OCI-LY3 (cell line): Measurements from ENCODE around the gene MED31.

Experiments used
- H2AFZ ChIP-seq: fragments of 200-600, 300-600 bp; shearing (Covaris generic); 2 replicates; pipeline ENCODE4 v1.6.0; 2014; ENCODE audit warnings: antibody characterized with exemption, low read depth, low read length
- H3K27ac ChIP-seq: fragments of 200-600, 300-600 bp; sonication (generic); 2 replicates; pipeline ENCODE4 v1.5.1; 2014; ENCODE audit warnings: mild to moderate bottlenecking, low read length, moderate library complexity, mixed read lengths
- H3K27me3 ChIP-seq: fragments of 200-600, 300-600 bp; sonication (generic); 2 replicates; pipeline ENCODE4 v1.6.1; 2014; ENCODE audit warnings: low read depth, low read length, mixed read lengths
- H3K36me3 ChIP-seq: fragments of 200-600, 300-600 bp; sonication (generic); replicated peaks from 2 replicates; pipeline ENCODE3; 2014; ENCODE audit warnings: low read depth, low read length, mixed read lengths
- H3K4me1 ChIP-seq: fragments of 300-600, 200-600 bp; sonication (generic); 2 replicates; pipeline ENCODE4 v1.6.1; 2014; ENCODE audit warnings: low read length, mixed read lengths
- H3K4me2 ChIP-seq: fragments of 200-600, 300-600 bp; sonication (generic); 2 replicates; pipeline ENCODE4 v1.6.1; 2014; ENCODE audit warnings: low read length, mixed read lengths
- H3K4me3 ChIP-seq: fragments of 300-600, 200-600 bp; sonication (generic); 2 replicates; pipeline ENCODE4 v1.5.1; 2014; ENCODE audit warnings: antibody characterized with exemption, mild to moderate bottlenecking, low read length, moderate library complexity
- H3K79me2 ChIP-seq: fragments of 300-600, 200-600 bp; shearing (Covaris generic); 2 replicates; pipeline ENCODE4 v1.6.1; 2014; ENCODE audit warnings: mild to moderate bottlenecking, low read length, mixed read lengths
- H3K9ac ChIP-seq: fragments of 300-600, 200-600 bp; shearing (Covaris generic); 2 replicates; pipeline ENCODE4 v1.6.0; 2014; ENCODE audit warnings: mild to moderate bottlenecking, low read length, moderate library complexity
- H3K9me3 ChIP-seq: fragments of 200-600, 300-600 bp; shearing (Covaris generic); 2 replicates; pipeline ENCODE4 v1.6.1; 2014; ENCODE audit warnings: low read length, mixed read lengths; ENCODE audit not compliant: insufficient read depth
- H4K20me1 ChIP-seq: fragments of 200-600, 300-600 bp; sonication (generic); 2 replicates; pipeline ENCODE4 v1.6.1; 2016; ENCODE audit warnings: low read length, mixed read lengths; ENCODE audit not compliant: insufficient read depth
- CTCF ChIP-seq: fragments of 200-600, 300-600 bp; sonication (generic); IDR thresholded peaks from 2 replicates; pipeline ENCODE4 v1.5.1; 2014; ENCODE audit warnings: antibody characterized with exemption, low read length, low read depth
- EZH2phosphoT487 ChIP-seq: fragments of 200-600 bp; shearing (Covaris generic); IDR thresholded peaks from 2 replicates; pipeline ENCODE4 v1.6.1; 2018; ENCODE audit warnings: antibody characterized with exemption, mixed run types, low read depth

The MED31 gene

GRCh38 chr17:6690641-6691040 lies 39.2 kb upstream of the MED31 start:
- no peak for TF ChIP-seq EZH2phosphoT487
- no peak for TF ChIP-seq CTCF
- H4K20me1 ChIP-seq: no peaks in the 10 kb centered on the region
- no peaks in the 10 kb centered on the region for H3K79me2 ChIP-seq
- H3K27me3 ChIP-seq: peaks cover 5% of the 10 kb centered on the region; the same call in 1 of the 2 replicates
- no peak overlapping the region for H3K4me2 ChIP-seq
- no peak overlapping the region for H2AFZ ChIP-seq
- no peaks in the 10 kb centered on the region for H3K9me3 ChIP-seq
- no peak overlapping the region for H3K4me3 ChIP-seq
- H3K36me3 ChIP-seq: no peaks in the 10 kb centered on the region
- H3K4me1 ChIP-seq: no peaks in the 10 kb centered on the region
- H3K27ac ChIP-seq: no peak overlapping the region
- H3K9ac ChIP-seq: no peak overlapping the region

GRCh38 chr17:6688944-6689343 lies 37.5 kb upstream of the MED31 start:
- no peak overlapping the region for H3K9ac ChIP-seq
- no peaks in the 10 kb centered on the region for H3K9me3 ChIP-seq
- H3K27me3 ChIP-seq: no peaks in the 10 kb centered on the region
- TF ChIP-seq CTCF: no peak
- TF ChIP-seq EZH2phosphoT487: no peak
- no peaks in the 10 kb centered on the region for H3K4me1 ChIP-seq
- H3K79me2 ChIP-seq: no peaks in the 10 kb centered on the region
- H3K4me2 ChIP-seq: no peak overlapping the region
- no peak overlapping the region for H3K4me3 ChIP-seq
- H2AFZ ChIP-seq: no peak overlapping the region
- no peaks in the 10 kb centered on the region for H4K20me1 ChIP-seq
- H3K27ac ChIP-seq: no peak overlapping the region
- H3K36me3 ChIP-seq: no peaks in the 10 kb centered on the region

GRCh38 chr17:6686026-6686425 lies 34.6 kb upstream of the MED31 start:
- Histone ChIP-seq H3K4me2 (no peak overlapping the region), H3K36me3 (no peaks in the 10 kb centered on the region), H3K27me3 (no peaks in the 10 kb centered on the region), H4K20me1 (no peaks in the 10 kb centered on the region), H3K79me2 (no peaks in the 10 kb centered on the region), H3K9ac (no peak overlapping the region), H3K27ac (no peak overlapping the region), H3K4me3 (no peak overlapping the region), H2AFZ (no peak overlapping the region), H3K4me1 (no peaks in the 10 kb centered on the region), H3K9me3 (no peaks in the 10 kb centered on the region)
- TF ChIP-seq EZH2phosphoT487 (no peak), CTCF (no peak)

GRCh38 chr17:6684881-6685767 lies 33.7 kb upstream of the MED31 start:
- H3K9me3 ChIP-seq: no peaks in the 10 kb centered on the region
- no peaks in the 10 kb centered on the region for H3K36me3 ChIP-seq
- H3K4me2 ChIP-seq: no peak overlapping the region
- H3K4me1 ChIP-seq: no peaks in the 10 kb centered on the region
- TF ChIP-seq CTCF (no peak), EZH2phosphoT487 (no peak)
- H3K27ac ChIP-seq: no peak overlapping the region
- H3K9ac ChIP-seq: no peak overlapping the region
- no peaks in the 10 kb centered on the region for H4K20me1 ChIP-seq
- H2AFZ ChIP-seq: no peak overlapping the region
- H3K27me3 ChIP-seq: no peaks in the 10 kb centered on the region
- H3K79me2 ChIP-seq: no peaks in the 10 kb centered on the region
- H3K4me3 ChIP-seq: no peak overlapping the region
